HG03095 (cell line): ENCODE results near the gene DUSP9.
"Not testable (repeated sequence)": the region's sequence is repeated elsewhere in the genome, so short reads cannot be mapped to it uniquely, and the experiment has no call there.

Source experiments
- ATAC-seq: cut with Tn5 transposase; IDR thresholded peaks from one replicate; pipeline ENCODE4 v1.9.1; 2021; ENCODE audit warnings: moderate library complexity; ENCODE audit not compliant: unreplicated experiment

The DUSP9 gene, protein sequence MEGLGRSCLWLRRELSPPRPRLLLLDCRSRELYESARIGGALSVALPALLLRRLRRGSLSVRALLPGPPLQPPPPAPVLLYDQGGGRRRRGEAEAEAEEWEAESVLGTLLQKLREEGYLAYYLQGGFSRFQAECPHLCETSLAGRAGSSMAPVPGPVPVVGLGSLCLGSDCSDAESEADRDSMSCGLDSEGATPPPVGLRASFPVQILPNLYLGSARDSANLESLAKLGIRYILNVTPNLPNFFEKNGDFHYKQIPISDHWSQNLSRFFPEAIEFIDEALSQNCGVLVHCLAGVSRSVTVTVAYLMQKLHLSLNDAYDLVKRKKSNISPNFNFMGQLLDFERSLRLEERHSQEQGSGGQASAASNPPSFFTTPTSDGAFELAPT

DNA sequence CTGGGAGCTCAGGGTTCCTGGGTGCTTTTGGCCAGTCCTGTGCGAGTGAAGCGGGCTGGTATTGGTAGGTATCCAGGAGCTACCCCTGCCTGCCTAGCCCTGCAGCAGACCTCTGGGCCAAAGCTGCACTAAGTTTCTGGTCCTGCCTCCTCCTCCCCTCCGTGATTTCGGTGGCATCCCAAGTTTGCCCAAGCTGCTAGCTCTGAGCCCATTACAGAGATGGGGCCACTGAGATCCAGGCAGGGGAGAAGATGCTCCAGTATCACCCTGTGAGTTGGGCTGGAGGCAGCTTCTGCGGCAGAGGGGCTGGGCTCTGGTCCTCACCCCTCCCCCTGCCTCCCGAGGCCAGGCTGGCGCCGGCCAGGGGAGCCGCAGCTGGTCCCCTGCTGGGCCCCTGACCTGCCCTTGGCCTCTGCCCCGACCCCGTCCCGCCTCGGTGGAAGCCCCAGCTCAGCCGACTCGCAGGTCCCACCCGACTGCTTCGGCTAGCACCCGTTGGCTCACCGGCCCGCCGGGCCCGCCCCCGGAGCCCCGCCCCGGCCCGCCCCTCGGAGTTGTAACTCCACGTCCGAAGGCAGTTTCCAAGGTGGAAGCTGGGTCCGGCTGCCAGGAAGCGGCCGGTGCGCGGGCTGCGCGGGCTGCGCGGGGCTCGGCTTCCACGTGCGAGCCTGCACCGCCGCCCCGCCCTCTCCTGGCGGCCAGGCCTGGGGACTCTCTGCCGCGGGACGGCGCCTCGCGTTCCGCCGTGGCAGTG lies at the start of gene DUSP9:
Gene DUSP9 (plus strand): TSS at position 584 of the 754 bp plus-strand sequence. CDS start 751 bp downstream, outside the sequence.
- ATAC-seq, result no peak

DNA sequence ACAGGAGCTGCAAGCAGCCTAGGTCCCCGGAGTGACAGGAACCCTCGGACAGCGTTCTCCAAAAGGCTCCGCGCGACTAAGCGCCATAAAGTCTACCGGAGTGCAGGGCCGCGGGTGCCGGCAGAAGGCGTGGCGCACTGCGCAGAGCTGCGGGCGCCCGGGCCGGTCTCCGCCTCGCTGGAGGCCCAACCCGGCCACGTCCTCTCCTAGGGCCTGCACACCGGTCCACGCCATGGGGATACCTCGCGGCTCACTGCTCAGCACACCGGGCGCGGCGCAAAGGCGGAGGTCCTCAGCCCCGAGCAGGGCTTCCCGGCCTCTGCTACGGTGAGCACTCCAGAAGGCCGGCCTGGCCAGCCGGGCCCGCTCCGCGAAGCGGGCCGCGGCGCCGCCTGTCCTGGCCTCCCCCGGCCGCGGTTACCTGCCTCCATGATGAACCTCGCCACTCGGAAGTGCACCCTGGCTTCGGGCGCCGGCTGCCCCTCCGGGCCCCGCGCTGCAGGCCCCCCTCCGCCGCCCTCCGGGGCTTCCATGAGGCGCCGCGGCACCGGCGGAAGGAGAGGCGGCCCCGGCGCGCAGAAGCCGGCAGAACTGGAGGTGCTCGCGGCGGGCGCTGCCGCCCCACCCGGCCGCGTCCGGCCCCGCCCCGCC lies 48.3 kb upstream of the DUSP9 start, which contains the start of gene CCNQ:
Gene CCNQ (minus strand): TSS at position 599 of the 651 bp plus-strand sequence. CDS start 66 bp downstream, at position 533.
- peak; percentile 49 for ATAC-seq

DNA sequence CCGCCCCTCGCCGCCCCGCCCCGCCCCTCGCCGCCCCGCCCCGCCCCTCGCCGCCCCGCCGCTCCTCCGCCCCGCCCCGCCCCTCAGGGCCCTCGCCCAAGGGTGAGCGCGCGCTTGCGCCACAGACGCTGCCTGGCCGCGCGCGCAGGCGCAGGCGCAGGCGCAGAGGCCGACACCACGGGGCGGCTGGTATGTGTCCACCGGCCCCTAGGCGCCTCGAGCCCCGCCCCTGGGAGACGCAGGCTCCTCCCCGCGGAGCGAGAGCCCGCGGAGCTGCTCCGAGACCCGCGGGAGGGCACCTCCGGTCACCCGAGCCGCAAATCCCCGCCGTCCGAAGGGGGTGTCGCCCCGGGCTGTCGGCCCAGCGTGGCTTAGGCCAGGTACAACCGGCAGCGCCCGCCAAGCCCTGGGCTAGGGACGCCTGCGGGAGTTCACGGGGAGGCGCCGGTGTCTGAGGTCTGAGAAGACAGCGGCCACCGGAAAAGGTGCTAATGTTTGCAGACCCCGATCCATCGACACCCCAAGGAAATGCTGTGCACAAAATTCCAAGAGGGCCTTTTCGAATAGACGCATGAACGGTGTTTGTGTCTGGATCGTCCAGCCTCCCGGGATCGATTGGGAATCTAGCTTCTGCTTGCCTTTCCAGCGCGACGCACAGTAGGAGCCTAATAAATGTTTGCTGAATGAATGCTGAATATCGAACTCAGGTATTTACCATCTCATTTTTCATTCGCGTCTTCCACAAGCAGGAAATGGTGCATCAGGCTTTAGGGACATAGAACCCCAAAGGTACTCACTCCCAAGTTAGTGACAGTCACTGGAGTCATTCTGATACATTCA lies 47.6 kb upstream of the DUSP9 start:
- ATAC-seq, result peak; percentile 76

DNA sequence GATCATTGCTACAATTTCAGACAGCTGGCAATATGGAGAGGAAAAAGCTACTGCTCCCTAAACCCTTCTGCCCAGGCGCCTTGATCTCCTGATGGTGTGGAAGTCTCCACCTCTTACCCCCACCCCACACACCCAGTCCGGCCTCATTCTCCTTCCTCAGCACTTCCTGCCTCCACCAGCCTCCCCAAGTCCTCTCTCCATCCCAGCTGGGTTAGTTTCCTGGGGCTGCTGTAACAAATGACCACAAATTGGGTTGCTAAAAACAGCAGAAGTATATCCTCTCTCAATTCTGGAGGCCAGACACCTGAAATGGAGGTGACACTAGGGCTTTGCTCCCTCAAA lies 47.0 kb upstream of the DUSP9 start:
- ATAC-seq, result no peak

DNA sequence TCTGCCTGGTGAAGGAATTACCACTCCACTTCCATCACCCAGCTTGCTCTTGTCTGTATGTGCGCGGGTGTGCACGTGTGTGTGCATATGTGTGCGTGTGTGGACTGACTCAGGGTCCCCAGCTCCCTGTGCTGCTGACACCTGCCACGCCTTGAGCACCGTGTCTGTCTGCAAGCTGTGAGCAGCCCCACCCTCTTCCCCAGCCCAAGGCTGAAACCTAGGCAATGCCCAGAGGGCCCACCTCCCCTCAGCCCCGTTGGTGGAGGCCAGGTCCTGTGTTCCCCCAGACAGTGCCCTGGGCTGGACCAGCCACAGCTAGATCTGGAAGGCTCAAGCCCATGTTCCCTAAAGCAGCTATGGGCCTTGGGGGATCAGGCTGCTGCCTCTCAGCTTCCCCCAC lies 46.1 kb upstream of the DUSP9 start:
- ATAC-seq, result no peak

DNA sequence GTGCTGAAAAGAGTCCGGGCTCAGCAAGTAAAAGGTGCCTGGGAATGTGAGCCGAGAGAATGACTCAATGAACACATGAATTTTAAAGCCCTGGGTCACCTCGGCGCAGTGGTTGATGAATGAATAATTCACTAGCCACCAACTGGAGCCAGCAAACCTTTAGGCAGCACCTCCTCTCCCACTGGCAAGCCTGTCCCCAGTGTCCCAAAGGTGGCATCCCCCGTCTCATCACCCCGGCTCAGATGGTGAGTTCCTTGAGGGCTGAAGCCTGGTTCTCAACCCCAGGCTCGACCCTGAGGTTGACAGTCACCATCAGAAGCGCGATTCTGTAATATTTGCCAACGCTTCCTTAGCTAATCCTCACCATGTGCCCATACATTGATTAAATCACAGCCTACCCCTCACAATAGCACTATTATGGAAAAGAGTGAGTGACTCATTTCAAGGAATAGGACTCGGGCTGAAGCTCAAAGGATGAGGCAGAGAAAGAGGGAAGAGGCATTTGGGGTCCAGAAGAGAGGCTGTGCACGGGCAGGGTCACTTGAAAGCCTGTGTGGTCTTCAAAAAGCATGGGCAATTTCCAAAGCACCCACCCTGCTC lies 45.4 kb upstream of the DUSP9 start:
- no peak for ATAC-seq

DNA sequence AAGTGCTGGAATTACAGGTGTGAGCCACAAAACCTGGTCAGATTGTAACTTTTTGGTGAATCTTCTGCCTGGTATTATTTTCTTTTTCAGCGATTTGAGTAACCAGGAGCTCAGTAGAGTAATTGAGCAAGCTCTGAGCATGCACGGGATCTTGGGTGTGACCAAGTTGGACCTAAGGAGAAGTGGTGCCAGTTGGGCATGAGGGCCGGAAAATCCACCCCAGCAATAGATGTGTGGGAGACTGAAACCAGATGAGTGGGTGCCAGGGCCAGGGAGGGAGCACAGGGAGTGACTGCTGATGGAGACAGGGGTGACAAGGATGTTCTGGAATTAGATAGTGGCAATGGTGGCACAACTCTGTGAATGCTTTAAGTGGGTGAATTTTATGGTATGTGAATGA lies 44.4 kb upstream of the DUSP9 start:
- no peak for ATAC-seq

DNA sequence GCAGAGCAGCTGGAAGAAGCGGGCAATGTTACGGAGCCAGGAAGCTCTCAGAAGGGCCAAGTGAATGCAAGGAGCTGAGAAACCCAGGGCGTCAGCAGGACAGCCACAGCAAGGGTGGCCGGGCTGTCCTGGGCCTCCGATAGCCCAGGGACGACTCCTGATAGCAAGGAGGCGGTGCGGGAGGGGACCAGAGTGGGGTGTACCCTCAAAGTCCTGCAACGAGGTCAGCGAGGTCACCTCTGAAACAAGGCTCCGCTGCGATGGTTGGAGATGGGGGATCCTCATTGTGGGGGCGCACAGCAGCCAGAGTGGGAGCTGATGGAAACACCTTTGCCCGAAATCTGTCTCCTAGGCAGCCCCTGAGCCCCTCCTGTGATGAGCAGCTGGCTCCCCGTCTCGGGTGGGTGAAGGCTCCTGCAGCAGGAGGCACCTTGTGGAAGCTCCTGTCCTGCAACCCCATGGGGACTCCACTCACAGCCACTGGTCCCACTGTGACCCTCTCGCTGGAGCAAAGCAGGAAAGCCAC lies 43.8 kb upstream of the DUSP9 start:
- no peak for ATAC-seq

DNA sequence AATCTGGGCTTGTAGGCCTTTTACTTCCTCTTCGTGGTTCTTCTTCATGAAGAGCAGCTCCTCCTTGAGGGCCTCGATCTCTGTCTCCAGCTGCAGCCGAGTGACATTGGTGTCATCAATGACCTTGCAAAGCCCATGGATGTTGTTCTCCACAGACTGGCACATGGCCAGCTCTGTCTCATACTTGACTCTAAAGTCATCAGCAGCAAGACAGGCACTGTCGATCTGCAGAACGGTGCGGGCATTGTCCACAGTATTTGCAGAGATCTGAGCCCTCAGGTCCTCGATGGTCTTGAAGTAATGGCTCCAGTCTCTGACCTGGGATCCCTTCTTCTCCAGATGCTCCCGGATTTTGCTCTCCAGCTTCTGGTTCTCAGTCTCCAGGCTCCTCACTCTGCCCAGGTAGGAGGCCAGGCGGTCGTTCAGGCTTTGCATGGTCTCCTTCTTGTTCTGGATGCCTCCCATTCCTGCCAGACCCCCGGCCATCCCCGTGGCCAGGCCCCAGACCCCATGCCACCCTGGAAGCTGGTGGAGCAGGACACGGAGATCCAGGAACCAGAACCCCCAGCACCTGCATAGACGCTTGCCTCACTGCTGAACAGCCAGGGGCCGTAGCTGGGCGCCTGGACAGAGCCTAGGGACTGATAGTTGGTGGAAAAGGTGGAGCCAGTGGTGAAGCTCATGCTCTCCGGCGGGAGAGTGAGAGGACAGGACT lies 42.2 kb upstream of the DUSP9 start:
- ATAC-seq, result not testable (repeated sequence)

DNA sequence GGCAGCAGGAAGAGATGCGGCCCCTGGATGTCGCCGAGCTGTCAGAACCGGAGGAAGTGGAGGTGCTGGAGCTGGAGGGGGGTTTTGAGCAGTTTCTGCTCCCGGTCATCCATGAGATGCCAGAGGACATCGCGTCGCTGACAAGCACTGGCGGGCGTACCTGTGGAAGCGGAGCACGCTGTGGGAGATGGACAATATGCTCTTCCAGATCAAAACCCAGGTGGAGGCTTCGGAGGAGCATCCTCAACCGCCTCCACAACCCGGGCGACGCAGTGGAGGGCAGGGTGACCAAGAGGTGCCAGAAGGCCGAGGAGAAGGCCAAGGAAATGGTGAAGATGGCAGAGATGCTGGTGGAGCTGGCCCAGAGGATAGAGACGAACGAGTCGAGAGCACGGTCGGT lies 40.5 kb upstream of the DUSP9 start:
- ATAC-seq, result no peak

DNA sequence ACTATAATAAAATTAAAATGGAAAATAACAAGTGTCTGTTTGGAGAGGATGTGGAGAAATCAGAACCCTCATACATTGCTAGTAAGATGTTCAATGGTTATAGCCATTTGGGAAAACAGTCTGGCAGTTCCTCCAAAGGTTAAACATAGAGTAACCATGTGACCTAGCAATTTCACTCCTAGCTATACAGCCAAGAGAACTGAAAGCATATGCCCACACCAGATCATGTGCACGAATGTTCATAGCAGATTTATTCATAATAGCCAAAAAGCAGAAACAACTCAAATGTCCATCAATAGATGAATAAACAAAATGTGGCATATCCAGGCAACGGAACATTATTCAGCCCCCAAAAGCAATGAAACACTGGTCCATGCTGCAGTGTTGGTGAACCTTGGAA lies 38.6 kb upstream of the DUSP9 start:
- no peak for ATAC-seq

DNA sequence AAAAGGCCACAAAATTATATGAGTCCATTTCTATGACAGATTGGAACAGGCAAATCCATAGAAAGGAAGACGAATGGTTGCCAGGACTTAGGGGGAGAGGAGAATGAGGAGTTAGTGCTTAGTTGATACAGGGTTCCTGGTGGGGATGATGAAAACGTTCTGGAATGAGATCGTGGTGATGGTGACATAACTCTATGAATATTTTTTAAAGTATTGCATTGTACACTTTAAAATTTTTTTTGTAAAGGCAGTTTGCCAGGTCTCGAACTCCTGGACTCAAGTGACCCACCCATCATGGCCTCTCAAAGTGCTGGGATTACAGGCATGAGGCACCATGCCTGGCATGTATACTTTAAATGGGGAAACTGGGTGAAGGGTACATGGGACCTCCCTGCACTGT lies 38.2 kb upstream of the DUSP9 start:
- ATAC-seq, result no peak

DNA sequence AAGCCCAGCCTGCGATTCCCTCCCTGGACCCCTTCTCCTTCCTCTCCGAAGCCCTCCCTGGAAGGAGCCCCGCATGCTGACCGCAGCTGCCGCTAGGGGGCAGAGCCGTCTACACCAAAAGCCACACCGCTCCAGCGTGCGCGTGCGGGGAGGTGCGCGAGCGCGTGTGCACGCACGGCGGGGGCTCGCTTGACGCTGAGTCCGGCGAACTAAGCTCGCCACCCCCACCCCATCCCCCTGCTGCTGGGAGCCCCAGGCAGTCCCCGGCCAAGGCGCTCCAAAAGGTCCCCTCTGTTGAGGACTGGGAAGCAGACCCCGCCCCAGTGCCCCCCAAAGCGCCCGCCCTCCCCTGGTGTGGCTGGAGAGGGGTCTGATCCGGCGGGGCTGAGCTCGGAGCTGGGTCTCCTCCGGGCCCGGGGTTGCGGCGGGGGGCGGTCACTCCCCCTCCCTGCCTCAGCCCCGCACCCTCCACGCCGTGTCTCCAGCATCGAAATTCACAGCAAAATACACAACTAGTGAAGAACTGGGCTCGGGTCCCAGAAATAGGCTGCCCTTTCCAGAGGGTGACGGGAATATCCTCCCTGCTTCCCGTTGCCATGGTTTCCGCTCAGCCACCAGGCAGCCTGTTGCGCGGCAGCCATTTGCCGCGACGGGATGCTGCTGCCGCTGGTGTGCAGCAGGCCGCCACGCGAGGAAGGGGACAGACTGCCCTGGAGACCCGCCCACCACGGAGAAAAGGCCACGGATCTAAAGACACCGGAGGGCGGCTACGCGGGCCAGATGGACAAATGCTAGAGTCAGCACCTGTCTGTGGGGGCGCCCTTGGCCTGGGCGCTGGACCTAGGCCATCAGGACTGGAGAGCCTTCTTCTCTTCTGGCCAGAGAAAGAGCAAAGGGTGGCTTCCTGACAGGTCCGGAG lies 36.8 kb upstream of the DUSP9 start:
- peak; percentile 72 for ATAC-seq

DNA sequence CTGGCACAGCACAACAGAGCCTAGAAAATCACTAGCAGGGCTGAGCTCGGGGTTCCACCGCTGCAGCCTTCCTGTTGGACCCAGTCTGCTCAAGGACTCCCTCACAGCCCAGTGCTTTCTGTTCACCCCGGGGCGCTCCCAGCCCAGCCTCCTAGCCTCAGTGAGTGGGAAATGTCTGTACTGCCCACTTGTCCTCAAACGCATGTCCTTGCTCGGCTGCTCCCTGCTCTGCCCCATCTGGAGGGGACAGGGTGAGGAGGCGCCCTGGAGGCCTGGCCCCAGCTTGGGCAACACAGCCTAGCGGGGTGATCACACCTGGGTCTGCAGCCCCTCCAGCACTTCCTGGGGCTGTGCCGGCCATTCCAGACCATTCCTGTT lies 36.2 kb upstream of the DUSP9 start:
- ATAC-seq, result no peak

DNA sequence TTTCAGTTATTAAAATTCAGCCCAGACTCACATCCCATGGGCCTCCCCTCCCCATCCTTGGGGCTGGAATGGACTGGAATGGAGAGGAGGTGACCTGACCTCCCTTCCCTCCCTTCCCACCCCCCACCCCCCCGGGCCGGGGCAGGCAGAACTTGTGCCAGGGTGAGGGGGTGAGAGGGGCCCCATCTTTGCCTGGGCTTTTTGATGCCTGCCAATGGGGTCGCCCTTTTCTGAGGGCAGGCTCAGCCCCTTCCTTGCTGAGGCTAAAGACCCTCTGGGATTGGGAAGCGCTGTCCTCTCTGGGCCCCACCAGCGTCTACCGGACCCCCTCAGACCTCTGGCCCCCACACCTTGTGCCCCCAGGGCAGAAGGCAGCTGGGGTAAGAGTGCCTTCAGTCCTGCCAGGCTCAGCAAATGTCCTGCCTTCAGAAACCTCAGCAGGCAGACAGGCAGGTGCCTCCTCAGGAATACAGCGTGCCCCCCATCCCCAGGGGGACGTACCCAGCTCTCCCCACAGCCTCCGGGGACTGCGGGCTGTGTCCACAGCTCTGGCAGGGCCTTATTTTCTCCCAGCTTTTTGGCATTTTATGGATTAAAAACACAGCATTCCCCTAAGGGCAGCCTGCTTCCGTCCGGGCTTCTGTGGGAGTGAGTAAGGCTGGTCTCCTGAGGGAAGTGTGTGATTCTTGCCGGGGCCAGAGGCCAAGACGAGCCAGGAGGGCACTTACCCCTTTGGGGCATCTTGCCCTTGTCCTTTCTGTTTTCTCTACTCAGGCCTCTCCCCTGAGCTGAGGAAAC lies 35.5 kb upstream of the DUSP9 start:
- no peak for ATAC-seq

DNA sequence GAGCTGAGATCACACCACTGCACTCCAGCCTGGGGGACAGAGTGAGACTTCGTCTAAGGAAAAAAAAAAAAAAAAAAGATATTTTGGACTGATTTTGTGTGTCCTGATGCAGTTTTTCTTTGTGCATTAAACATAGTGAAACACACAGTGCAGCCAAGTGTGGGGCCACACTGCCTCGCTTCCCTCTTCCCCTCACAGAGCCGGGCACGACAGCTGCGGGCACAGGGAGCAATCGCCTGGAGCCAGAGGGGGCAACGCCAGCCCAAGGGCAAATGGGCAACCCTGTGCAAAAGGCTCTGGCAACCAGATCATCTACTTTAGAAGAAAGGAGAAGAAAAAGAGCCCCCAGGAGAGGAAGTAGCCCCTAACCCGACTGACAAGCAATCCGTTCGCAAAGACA lies 34.6 kb upstream of the DUSP9 start:
- no peak for ATAC-seq

DNA sequence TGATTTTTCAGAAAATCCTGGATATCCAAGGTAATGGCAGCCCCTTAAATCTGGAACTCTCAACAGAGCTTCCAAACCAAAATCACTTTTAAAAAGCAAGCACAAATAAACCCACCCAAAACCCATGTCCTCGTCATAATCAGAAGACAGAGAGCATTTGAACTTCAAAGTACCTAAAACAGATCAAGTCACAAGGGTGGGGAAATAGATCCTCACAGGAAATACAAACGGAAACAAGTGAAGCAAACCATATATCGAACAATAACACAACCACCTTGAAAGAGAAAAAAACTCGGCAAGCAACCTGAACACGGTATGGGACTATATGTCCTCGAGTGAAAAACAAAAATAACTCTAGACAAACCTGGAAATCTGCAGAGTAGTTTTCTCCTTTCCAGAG lies 32.2 kb upstream of the DUSP9 start:
- ATAC-seq, result no peak

DNA sequence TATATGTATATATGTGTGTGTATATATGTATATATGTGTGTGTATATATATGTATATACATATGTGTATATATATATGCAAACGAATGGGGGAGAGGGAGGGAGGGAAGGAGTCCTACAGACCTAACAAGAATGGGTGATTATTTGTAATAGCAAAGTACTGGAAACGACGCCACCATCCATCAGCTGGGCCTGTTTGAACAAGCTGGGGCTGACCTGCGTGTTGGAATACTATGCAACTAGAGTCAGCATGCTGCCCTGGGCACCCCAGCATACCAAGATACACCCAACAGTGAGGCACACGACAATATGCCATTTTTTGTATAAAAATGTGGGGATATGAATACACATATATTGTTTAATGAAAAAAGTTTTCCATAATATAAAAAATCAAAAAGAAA lies 26.4 kb upstream of the DUSP9 start:
- no peak for ATAC-seq
